Activated effector memory CD4-positive, alpha-beta T cell treated with Interleukin-2 at 50 U/mL for 16 hours (primary cell): ENCODE measurements around the gene HOXC9.

ENCODE experiments used
- DNase-seq: peaks from one replicate; pipeline ENCODE4 v3.0.0-alpha.2; 2020

Gene HOXC9

DNA sequence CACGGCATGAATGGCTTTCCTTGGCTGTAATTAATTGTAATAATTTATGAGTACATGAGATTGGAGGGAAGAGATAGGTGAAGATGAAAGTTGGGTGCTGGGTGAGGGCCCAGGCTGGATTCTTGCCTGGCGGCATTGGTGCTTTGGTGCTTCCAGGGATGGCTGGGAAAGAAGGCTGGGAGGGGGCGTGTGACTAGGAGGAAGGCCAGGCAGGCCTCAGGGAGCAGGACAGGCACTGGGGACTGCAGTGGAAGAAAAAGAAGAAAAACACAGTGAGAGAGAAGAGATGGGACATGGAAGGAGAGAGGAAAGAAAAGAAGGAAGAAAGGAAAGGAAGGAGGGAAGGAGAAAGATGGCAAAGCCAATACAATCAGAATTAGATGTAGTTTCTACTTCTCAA is 3.7 kb downstream of the HOXC9 start:
- DNase-seq = no peak

DNA sequence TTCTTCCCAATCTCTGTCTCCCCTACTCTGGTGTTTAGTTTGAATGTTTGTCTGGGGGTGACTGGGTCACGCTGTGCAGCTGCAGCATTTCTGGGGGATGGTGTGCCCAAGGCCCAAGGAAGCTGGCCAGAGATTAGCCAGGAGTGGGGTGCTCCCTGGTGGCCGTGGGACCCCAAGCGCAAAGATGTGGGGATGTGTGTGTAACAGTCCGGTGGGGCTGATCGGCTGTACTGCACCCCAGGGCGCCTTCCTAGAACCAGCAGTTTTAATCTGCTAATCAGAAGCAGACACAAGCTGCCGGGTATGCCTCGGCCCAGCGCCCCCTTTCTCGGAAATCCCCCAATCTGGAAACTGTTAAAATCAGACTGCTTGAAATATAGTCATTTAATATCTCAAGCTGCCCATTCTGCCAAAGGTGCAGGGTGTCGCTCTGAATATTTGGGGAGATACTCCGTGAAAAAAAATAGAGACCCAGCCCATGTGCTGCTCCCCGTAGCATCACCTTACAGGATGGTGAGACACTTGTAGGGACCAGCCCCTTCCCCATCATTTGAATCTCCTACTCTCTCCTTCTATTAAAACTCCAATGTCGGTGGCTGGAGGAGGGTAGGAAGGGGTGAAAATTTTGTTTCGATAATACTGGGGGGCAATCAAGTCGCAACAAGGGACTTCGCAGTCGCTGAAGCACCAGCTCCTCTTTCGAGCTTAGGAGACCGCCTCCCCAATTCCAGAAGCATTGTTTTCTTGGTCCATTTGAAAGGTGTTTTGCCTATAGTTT is 4.3 kb downstream of the HOXC9 start:
- no peak for DNase-seq

DNA sequence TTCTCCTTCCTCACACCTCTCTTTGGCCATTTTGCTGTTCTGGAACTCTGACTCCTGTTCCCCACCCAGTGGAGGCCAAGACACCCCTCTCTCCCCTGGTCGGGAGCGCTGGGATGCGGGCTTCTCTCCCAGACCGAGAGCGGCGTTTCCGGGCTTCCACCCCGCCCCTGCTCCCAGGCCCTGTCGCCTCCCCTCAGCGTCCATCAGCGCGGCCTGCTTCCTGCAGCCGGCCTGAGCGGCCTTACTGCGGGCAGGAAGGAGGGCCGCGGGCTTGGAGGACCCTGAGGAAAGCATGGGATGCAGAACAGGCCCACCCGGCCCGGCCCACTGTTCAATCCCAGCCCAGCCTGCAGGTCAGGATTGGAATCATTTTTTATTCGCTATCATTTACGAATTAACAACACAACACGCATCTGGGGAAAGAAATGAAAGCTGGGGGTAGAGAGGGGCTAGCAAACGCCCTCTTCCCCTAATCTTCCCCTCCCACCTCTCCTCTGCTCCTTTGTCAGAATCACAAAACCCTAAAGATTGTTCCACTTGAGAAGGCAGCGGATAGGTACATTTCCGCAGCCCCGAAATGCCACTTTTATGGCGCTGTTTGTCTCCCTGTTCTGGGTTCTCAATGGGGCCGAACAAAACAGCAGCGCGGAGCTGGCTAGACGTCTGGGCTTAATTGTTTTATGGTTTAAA is 5.0 kb downstream of the HOXC9 start:
- no peak for DNase-seq

DNA sequence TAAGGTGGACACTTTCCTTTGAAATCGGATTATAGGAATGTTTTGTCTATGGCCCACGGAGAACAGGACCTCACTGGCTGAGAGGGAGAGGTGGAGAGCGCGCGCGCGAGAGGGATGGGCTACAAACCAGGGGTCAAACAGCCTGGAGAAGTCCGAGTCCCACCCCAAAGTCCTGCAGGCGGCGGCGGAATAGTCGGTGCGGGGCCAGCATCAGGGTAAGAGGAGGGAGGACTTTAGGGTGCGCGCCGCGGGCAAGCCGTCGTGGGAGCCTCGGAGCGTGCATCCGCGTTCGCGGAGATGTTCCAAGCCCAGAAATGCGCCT is 5.5 kb downstream of the HOXC9 start:
- no peak for DNase-seq

DNA sequence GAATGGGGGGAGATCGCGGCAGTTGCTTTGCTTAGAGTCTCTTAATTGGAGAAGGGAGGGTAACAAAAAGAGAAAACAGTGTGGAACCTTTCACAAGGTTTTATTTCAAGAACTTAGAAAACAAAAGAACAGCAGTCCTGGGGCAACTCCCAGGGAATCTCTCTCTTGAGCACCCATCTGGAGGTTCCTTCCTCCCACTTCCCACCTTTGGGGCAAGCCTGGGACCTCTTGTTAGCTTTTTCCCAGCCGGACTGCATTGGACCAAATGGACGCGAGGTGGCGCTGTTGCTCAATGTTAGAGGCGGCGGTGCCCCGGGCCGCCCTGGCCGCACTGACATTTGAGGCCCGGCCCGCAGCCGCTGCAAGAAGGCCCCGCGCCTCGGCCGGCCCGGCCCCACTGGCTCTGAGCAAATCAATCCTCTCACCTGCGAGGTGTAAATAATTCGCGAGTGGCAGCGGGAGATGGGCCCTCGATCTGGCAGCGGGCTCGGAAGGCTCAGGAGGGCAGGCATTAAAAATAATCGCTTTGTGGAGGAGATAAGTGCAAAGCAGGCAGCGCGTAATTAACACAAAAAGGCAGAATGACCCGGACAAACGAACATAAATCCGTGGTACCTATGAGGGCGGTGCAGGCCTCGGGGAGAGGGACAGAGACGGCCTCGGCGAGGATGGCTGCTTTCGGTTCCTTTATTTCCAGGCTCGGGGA is 6.0 kb downstream of the HOXC9 start:
- DNase-seq = peak; percentile 69

DNA sequence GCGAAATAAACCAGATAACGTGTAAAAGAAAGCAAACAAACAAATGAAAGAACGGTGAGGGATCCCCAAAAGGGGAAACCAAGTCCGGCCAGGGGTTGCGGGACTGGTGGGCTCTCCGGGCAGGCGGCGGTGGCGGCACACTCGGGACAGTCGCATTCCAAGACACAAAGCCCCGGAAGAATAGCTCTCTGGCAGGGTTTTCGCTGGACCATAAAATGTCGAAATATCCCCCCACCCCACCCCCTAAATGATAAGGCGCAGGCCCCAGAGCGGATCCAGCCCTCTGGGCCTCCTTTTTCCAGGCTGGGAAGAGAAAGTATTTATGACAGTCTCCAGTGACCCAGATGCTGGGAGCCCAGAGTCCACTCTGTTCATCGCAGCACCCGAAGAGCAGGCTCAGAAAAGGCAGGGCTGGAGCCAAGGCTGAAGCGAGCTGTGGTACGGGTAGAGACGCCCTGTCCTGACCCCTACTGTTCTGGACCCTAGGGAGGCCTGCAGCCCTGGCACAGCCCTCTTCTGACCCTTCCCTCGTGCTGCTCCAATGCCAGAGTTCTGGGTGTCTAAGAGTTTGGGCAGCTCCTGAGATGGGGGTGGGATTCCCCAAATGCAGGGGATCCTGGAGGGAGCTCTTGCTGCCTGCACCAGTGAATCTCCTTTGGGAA is 6.7 kb downstream of the HOXC9 start:
- no peak for DNase-seq

DNA sequence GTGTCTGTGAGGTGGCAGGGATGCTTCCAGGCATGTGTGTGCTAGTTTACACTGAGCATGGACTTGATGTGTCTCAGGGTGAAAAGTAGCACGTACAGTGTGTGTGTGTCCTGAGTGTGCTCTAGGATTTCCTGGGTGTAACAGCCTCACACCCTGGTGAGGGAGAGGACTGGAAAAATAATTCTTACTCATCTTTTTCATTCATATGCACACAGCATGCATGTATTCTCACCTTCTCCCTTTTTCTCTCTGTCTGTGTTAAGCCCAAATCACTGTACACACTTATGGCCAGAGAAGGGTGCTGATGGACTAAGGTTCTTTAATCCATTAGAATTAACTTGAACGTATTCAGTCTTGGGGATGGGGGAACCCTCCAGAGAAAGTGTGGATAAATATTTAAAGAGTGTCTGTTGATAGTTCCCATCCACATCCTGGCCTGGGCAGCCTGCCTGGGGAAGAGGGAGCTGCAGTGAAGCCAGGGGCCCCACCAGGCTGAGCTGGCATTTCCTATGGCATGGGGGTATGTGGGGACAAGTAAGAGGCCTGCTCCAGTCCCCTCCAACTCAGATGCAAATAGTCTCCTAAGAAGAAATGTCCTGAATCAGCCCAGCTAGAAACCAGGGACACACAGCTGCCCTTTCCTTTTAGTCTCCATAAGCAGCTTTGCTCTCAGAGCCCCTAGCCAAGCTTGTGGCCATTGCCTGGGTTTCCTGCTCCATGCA is 7.7 kb downstream of the HOXC9 start:
- DNase-seq = no peak

DNA sequence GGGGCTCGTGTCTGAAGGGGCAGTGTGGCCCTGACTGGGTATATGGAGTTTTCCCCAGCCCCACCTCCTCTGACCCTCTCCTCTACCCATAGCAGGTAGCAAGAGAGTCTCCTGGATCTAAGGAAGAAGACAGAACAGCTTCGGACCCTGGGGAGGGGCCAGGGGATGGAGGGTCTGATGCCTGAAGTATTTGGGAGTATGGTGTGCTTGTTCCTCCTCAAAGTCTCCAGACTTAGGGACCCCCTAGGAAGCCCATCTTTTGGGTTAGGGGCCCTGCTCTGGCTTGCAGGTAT is 8.2 kb downstream of the HOXC9 start:
- no peak for DNase-seq

DNA sequence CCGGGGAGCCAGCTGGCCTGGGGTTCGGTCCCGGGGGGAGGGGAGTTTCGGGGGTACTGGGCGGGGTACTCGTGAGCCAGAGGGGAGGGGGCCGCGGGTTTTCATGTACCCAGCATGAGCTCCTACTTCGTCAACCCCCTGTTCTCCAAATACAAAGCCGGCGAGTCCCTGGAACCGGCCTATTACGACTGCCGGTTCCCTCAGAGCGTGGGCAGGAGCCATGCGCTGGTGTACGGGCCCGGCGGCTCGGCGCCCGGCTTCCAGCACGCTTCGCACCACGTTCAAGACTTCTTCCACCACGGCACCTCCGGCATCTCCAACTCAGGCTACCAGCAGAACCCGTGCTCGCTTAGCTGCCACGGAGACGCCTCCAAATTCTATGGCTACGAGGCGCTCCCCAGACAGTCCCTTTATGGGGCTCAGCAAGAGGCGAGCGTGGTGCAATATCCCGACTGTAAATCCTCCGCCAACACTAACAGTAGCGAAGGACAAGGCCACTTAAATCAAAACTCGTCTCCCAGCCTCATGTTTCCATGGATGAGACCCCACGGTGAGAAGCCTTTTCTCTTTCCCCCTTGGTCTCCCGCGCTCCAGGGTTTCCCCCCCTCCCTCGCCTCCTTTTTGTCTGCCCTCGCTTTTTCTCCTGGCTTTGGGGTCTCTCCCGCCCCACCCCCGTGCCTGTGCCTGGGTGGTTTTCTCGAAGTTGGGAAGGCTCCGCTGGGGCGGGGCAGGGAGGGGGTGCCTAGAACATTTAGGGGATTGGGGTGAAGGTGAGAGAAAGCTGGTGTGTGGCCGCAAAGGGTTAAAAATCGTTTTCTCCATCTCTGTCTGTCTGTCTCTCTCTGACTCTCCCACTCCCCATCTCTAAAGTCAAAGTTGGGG is 9.5 kb downstream of the HOXC9 start:
- DNase-seq = no peak

DNA sequence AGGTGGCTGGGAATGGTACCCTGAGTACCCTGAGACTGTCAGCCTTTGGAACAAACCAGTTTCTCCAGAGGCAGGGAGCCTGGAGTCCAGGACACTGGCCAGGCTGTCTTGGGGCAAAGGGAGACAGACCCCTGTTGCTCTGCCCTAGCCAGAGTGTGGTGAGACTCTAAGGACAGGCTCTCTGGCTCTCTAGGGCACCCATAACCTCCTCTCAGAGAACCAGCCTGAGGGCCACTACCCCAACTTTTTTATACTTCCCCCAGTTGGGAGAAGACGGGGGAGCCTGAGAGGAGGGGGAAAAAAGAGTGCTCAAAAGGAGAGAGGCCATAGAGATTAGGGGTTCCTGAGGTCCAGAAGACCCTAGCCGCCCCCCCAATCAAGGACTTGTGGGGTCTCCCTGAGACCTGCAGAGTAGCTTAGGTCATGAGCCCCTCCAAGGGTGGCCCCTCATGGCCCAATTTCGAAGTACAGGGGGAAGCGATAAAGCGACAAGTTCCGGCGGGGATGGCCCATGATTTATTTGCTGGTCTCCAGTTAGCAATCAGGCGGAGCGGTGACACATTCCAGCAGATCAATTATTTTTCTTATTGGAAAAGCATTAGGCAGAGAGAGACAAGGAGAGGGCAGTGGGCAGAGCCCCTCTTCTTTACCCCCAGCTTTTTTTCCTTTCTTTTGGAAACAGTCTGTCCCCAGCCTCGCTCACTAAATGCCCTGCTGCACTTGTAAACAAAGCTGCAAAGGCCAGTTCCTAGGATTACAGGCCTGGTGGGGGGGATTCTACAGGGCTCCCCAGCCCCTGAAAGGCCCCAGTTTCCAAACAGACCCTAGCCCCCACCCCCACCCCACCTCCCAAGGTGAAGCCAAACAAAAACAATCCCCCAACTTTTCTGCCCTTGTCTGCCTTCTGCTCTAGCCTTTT is 10.4 kb downstream of the HOXC9 start:
- DNase-seq = no peak

DNA sequence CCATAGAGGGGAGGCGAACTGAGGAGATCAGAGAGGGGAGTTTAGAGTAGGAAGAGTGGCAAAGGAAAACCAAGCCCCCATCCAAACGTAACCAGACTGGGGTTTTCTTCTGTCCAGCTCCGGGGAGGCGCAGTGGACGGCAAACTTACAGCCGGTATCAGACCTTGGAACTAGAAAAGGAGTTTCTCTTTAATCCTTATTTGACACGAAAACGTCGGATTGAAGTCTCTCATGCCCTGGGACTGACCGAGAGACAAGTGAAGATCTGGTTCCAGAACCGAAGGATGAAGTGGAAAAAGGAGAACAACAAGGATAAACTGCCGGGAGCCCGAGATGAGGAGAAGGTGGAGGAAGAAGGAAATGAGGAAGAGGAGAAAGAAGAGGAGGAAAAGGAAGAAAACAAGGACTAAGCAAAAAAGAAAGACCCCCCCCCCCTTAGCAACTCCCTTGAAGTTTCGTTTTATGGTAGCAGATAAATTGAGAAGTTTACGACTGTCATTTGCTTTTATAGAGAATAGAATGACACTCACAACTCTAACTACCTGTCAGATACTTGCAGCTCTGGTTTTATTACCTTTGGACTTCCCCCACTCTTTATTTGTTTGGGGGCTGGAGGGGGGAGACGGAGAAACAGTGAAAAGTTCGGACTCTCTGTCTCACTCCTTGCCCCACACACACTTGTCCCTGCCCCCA is 11.2 kb downstream of the HOXC9 start:
- no peak for DNase-seq

DNA sequence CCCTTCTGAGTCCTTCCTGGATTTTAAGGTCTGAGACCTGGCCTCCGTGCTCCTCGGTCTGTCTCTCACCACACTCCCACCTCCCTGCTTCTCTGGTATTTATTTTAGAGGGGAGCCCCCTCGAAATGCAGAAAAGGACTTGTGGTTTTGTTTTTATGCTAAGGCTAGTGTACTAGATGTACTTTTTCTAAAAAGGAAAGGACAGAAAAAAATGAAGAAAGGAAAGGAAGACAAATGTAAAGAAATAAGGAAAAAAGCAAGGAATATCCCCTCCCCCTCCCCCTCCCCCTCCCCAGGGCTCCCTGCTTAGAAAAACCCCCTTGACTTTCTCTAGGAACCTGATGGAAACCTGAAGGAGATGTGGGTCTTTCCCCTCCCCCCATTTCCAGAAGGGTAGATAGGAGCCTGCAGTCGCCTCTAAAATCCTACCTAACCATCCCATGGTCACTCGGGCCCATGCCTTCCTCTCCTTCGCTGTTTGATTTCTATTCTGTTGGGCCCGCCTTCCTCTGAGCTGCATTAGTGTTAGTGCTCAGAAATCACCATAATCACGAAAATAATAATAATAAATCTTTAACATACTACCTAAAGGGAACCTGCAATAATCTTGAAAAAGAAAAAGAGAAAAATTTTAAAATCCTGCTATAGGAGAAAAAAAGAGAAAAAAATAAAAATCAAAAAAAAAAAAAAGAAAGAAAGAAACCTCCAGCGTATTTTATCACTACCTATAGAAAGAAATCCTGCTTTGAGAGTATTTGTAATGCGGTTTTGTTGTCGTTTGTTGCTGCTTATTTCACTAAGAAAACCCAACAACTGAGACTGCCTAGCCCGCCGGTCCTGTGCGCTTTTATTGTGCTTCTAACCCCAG is 11.9 kb downstream of the HOXC9 start:
- DNase-seq = no peak

DNA sequence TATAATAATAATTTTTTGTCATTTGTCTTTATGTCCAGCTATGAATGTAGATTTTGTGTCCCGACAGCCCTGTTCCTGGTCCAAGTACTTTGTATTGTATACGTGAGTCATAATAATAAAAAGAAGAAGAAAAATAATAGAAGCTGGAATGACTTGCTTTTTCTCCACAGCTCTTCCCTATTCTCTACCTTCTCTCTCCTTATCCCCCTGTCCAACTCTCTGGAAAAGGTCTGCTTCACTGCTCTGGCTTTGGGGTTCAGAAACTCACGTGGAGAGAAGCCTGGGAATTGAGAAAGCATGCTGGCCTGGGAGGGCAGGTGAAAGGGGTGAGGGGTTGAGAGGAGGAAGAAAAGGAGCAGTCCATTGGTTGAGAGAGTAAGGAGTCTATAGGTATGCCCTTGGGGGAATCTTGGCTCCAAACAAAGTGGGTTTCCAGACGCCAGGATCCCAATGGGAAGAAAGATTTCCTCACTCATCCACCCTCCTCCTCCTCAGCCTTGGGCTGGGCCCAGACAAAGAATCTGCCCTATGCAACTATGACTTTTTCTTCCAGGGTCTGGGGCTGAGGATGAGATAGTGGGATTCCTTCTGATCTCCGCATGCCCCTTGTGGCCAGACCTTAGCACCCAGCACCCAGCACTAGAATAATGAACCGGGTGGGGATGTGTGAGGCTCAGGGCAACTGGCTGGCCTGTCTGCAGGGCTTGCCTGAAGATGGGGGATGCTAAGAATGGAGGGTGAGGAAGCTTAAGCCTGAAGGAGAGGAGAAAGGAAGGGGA is 12.9 kb downstream of the HOXC9 start:
- no peak for DNase-seq

DNA sequence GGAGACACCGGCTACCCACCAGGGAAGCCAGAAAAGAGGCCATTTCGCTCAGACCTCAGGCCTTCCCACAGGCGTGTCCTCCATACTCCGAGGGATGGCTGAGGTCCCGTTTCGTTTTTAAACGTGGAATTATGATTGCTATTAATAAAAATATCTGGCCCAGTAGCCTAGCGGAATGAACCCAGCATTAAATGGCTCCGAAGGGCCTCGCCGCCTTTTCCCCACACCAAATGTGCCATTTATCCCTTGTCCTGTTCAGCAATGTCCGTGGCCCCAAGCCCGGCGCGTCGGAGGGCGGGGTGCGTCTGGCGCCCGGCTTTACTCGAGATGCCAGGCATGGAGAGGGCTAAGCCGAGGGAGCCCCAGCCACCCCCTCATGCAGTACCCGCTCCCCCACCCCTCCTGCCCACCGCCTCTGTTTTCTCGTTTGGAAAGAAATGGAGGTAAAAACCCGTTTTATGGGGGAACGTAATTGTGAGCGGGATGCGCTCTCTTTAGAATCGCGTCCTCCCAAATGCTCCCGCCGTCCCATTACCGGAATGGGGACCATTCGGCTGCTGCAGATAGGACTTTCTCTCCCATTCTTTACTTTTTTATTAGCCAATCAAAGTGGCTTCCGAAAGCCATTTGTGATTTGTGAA is 14.5 kb downstream of the HOXC9 start:
- DNase-seq = no peak

DNA sequence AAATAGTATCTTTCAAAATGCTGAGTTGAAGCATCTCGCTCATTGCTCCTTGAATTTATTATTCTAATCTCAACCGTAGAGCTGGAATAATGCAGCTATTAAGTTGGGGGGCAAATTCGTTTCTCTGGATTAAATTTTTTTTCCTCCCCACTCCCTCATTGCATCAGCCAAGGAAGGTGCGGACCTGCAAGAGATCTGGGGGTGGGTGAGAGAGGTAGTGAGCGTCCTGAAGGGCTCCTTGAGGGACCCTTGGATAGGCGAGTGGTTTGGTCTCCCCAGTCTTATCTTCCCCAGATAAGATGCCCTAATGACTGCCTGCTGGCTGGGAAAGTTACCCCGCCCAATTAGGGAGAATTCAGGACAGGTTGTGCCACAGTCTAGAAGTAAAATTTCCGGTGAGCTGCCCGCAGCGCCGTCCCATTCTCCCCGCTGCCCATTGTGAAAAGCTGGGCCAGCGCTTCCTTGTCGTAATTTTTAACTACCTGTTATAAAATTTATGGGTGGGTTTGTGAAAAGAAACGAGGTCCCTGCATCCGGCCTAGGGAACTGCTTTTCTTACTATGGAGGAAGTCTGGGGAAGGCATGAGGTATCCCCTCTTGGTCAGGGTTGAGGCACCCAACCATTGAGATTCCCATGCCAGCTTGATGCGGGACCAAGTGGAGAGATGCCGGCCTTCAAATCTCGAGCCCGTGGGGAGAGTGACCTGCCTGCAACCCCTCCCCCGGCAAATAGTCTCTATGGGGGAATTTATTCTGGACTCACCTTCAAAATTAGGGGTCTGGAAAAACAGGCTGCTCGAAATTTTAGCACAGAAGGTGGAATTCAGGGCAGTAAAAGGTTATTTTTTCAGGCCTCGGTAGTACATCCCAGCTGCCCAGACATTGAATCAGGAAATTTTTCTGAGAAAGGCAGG is 15.3 kb downstream of the HOXC9 start:
- no peak for DNase-seq

DNA sequence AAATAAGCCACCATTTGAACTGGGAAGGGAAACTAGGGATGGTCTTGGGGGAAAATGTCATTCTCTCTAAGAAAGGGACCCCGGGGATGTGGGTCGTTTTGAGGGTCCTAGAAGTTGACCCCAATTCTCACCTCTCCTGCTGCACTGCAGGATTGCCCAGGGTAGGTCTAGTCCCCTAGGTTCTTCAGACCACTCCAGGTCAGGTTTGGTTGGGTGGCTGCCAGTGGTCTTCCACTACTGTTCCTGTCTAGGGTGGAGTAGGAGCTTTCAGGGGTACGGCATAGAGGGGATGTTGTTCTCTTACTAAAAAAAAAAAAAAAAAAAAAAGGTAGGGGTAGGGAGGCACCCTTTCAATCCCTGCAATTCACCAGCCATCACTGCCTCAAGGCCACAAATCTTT is 16.1 kb downstream of the HOXC9 start:
- DNase-seq = no peak

DNA sequence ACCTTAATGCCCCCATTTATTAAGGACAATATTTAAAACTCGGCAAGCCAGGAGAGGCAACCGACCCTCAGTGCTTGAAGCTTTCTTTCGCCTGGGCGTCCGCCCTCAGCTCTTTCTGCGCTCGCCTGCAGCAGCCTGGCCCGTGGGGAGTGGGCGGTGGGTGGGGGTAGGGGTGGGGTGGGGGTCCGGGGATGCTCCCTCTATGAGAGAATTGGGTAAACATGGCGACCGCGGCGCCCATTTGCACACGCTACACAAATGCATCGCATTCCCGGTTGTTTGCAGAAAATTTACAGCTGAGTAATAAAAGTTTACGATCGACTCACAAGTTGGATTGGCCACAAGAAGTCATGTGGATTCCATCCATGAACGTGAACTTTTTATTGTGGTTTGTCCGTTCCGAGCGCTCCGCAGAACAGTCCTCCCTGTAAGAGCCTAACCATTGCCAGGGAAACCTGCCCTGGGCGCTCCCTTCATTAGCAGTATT is 16.6 kb downstream of the HOXC9 start:
- DNase-seq = no peak
